HG03469 (cell line): ENCODE data around the gene USP5.

Source experiments
- ATAC-seq: cut with Tn5 transposase; IDR thresholded peaks from one replicate; pipeline ENCODE4 v1.9.1; 2021; ENCODE audit warnings: mild to moderate bottlenecking, moderate library complexity, moderate number of reproducible peaks; ENCODE audit not compliant: unreplicated experiment

The USP5 gene, protein sequence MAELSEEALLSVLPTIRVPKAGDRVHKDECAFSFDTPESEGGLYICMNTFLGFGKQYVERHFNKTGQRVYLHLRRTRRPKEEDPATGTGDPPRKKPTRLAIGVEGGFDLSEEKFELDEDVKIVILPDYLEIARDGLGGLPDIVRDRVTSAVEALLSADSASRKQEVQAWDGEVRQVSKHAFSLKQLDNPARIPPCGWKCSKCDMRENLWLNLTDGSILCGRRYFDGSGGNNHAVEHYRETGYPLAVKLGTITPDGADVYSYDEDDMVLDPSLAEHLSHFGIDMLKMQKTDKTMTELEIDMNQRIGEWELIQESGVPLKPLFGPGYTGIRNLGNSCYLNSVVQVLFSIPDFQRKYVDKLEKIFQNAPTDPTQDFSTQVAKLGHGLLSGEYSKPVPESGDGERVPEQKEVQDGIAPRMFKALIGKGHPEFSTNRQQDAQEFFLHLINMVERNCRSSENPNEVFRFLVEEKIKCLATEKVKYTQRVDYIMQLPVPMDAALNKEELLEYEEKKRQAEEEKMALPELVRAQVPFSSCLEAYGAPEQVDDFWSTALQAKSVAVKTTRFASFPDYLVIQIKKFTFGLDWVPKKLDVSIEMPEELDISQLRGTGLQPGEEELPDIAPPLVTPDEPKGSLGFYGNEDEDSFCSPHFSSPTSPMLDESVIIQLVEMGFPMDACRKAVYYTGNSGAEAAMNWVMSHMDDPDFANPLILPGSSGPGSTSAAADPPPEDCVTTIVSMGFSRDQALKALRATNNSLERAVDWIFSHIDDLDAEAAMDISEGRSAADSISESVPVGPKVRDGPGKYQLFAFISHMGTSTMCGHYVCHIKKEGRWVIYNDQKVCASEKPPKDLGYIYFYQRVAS

GRCh38 chr12:6851921-6852650, at the start of gene USP5:
Gene USP5, plus strand, starts transcription at chr12:6852150. Its CDS starts 30 bp downstream, at chr12:6852180.
- peak; percentile 61 for ATAC-seq

DNA sequence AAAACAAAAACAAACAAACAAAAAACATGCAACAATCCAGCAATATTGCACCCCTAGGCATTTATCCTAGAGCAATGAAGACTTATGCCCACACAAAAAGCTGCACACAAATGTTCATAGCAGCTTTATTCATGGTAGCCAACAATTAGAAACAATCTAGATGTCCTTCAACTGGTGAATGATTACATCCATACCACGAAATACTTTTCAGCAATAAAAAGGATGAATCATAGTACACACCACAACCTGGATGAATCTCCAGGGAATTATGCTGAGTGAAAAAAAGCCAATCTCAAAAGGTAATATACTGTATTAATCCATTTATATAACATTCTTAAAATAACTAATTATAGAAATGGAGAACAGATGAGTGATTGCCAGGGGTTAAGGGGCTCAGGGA, 44.8 kb upstream of the USP5 start:
- ATAC-seq, result no peak

DNA sequence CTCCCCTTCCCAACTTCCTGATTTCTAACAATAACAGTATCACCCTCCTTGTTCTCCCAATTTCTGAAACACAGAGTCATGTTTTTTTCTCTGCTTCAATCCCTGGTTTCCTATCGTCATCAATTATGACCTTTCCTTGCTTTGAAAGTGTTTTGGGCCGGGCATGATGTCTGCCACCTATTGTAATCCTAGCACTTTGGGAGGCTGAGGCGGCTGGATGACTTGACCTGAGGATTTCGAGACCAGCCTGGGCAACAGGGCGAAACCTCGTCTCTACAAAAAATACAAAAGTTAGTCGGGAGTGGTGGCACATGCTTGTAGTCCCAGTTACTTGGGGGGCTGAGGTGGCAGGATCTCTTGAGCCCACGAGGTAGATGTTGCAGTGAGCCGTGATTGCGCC, 42.9 kb upstream of the USP5 start:
- ATAC-seq, result no peak

GRCh38 chr12:6810758-6811157, 41.2 kb upstream of the USP5 start:
- no peak for ATAC-seq

DNA sequence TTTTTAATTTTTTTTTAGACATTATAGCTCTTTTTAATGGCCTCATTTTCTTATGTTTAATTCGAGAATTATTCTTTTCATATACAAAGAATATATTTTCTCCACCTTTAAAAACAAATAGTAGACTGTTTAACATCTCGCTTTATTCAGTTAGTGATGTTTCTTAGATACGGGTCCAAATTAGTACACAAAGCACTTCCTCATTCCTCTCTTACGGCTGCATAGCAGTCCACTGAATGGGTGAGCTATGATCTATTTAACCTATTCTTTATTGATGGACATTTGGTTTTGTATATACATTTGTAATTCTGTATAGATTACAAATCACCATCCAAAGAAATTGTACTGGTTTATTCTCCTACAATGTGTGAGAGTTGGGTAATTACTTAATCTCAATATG, 38.6 kb upstream of the USP5 start:
- ATAC-seq, result no peak

GRCh38 chr12:6816598-6816997, 35.4 kb upstream of the USP5 start:
- no peak for ATAC-seq

GRCh38 chr12:6817098-6817497, 34.9 kb upstream of the USP5 start:
- ATAC-seq, result no peak

- ATAC-seq, result no peak
Observed at GRCh38 chr12:6817662-6818157, 34.2 kb upstream of the USP5 start.

- no peak for ATAC-seq
Observed at GRCh38 chr12:6818222-6818621, 33.7 kb upstream of the USP5 start.

GRCh38 chr12:6818645-6819044, 33.3 kb upstream of the USP5 start:
- no peak for ATAC-seq

DNA sequence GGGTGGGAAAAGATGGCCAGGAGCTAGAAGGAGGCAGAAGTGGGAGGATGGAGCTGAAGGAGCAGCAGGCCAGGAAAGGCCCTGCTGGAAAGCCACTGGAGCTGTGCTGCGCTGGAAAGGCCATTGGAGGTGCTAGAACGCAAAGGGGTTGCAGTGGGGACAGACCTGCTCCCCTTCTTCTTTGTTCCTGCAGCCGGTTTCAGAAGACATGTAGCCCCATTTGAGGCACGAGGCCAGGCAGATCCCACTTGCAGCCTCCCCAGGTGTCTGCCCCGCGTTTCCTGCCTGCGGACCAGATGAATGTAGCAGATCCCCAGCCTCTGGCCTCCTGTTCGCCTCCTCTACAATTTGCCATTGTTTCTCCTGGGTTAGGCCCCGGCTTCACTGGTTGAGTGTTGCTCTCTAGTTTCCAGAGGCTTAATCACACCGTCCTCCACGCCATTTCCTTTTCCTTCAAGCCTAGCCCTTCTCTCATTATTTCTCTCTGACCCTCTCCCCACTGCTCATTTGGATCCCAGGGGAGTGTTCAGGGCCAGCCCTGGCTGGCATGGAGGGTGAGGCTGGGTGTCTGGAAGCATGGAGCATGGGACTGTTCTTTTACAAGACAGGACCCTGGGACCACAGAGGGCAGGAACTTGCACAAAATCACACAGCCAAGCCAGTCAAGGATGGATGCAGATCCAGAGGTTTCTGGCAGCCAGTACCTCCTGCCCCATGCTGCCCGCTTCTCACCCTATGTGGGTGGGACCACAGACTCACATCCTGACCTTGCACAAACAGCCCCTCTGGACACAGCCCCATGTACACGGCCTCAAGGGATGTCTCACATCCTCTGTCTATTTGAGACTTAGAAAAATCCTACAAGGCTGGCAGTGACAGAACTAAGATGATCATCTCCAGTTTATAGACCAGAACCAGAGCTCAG, 32.6 kb upstream of the USP5 start:
- ATAC-seq, result no peak

GRCh38 chr12:6820166-6820565, 31.8 kb upstream of the USP5 start:
- ATAC-seq, result no peak

GRCh38 chr12:6821591-6822425, 30.1 kb upstream of the USP5 start, which contains the start of gene GPR162:
Gene GPR162, plus strand, starts transcription at chr12:6821821. Its CDS starts 2,078 bp downstream, at chr12:6823899.
- ATAC-seq, result no peak

- ATAC-seq, result no peak
Observed at GRCh38 chr12:6822426-6823135, 29.4 kb upstream of the USP5 start.

DNA sequence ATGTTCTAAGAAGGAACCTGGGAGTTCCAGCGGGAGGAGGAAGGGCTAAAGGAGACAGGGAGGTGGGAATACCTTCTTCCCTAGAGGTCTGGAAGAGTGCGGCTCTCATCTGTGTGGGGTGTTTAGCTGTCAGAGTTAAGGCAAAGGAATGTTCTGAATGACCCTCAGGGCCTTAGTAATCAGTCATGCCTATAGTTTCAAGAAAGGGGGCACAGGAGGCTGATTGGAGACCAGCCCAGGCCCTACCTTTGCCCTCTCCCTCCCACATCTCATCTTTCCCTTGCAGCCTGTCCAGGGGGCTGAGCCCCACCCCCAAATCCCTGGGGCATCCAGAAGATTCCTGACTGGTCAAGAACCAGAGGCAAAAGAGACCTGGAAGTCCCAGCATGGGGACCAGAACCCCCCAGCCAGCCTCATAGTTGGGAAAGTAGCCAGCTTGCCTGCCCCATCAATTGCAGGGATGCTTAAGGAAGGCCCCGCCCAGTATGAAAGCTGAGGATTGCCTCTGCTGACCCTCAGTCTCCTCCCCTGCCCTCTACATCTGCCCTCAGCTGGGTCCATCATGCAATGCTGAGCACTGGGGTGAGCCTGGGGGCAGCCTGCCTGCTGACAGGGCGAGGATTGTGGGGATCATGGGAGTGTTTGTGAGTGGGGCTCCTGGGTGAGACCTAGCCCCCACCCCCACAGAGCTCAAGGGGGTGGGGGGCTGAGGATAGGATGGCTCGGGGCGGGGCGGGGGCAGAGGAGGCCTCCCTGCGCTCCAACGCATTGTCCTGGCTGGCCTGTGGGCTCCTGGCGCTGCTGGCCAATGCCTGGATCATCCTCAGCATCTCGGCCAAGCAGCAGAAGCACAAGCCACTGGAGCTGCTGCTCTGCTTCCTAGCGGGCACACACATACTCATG, 28.5 kb upstream of the USP5 start:
- ATAC-seq, result no peak

- no peak for ATAC-seq
Observed at GRCh38 chr12:6824085-6824775, 27.7 kb upstream of the USP5 start.

DNA sequence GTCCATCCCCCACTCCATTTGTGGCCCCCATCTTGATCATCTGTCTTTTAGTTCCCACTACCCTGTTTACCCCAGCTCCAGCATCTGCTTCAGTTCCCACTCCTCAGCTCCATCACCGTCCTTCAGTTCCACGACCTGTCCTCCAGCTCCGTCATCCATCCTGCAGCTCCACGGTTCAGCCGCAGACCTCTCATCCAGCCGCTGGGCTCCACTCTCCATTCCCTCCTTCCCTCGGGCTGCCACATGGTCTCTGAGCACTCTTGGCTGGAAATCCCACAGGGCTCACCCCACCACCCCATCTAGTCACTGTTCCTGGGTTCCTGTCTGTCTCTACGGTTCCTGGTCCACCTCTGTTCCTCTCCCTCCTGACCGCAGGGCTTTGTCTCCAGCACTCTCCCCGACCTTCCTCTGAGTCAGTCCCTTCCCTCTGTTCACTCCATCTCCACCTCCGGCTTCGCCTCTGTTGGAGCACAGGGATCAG, 27.0 kb upstream of the USP5 start:
- no peak for ATAC-seq
